NCI-H2029 (cell line): ENCODE measurements around the gene NUDT2.
"Not testable (repeated sequence)": the region's sequence is repeated elsewhere in the genome, so short reads cannot be mapped to it uniquely, and the experiment has no call there.

ENCODE experiments used
- DNase-seq: peaks from one replicate; lab custom pipeline; 2025; lab: John Stamatoyannopoulos, UW

Gene NUDT2

DNA sequence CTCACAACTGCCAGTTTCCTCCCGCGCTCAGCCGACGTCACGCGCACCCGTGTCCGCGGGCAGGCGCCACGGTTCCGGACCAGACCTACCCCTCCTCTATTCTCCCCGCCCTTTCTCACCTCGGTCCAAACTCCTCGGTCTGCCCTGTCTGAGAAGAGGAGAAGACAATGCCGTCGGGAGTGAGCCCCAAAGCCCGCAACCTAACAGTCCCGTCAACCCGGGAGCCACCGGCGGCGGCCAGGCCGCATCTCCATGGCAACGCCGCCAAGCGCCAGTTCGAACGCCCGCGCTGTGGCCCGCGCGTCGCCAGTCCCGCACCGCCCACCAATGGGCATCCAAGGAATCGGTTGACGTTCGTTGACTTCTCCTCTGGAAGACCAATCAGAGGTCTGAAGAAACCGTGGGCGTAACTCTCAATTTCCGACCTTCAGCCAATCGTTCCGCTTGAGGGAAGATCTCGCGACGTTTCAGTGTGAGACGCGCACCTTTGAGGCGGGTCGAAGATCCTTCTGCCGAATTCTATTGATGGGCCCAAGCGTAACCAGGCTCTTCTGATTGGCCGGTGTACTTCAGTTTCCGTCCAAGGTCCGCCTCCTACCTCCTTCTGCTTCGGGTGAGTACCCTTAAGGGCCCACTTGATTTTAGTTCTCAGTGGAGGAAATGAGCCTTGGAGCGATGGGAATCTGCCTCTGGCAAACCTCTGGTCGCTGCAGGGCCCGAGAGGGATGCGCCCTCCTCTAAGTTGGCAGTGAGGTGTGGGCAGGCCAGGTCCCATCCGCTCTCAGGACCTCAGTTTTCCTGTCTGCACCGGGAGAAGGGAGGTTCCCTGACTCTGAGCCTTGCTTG, at the start of gene NUDT2, which contains the start of gene KIF24:
NUDT2 (plus strand) TSS at position 583 of the 846 bp plus-strand sequence. CDS start 9,471 bp downstream, outside the sequence.
KIF24 (minus strand) TSS at position 282 of the 846 bp plus-strand sequence. CDS start 17,922 bp downstream, outside the sequence.
- peak; percentile 100 for DNase-seq

DNA sequence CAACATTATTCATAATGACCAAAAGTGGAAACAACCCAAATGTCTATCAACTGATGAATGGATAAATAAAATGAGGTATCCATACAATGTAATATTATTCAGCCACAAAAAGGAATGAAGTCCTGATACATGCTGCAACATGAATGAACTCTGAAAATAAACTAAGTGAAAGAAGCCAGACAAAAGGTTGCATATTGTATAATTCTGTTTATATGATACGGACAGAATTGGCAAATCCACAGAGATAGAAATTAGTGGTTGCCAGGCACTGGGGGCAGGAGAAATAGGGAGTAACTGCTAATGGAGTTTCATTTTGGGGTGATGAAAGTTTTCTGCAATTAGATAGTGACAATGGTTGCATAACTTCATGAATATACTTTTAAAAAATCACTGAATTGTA, 47.3 kb upstream of the NUDT2 start:
- DNase-seq, result no peak

- DNase-seq, result no peak
Measured at GRCh38 chr9:34289159-34289558, 40.2 kb upstream of the NUDT2 start.

GRCh38 chr9:34291023-34291422, 38.3 kb upstream of the NUDT2 start:
- no peak for DNase-seq

DNA sequence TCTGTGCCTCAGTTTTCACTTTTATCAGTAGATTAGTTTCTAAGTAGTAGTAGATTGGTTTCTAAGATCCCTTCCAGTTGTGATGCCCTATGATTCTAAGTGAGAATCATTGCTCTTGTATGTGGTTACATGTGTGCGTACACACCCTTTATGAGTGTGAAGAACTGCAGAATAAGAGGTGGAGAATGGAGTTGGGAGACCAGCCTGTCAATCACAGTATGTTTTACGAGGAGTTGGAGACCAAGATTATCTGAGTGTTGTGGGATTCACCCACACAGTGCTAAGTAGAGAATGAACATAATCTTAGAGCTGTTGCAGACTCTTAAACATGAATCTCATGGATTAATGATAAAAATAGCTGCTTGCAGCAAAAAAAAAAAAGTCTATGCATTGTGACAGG, 37.9 kb upstream of the NUDT2 start:
- DNase-seq, result no peak

DNA sequence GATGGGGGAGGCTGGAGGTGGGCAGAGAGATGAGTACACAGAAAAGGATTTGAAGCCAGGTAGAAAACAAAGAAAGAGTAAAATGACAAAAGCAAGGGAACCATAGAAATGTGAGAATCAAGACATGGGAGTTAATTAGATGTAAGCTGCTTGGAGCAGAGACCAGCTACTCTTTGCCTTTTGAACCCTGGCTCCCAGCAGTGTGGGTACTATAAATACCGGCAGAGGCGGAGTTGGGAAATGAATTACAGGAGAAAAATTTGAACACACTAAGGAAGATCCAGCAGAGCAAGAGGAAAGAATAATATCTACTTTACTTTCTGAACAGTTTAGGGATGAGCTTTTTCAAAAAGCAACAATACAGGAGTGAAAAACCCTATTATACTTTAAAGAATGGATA, 36.8 kb upstream of the NUDT2 start:
- no peak for DNase-seq

- DNase-seq, result not testable (repeated sequence)
Measured at GRCh38 chr9:34301064-34301463, 28.3 kb upstream of the NUDT2 start.

- not testable (repeated sequence) for DNase-seq
Measured at GRCh38 chr9:34308316-34308715, 21.1 kb upstream of the NUDT2 start.

DNA sequence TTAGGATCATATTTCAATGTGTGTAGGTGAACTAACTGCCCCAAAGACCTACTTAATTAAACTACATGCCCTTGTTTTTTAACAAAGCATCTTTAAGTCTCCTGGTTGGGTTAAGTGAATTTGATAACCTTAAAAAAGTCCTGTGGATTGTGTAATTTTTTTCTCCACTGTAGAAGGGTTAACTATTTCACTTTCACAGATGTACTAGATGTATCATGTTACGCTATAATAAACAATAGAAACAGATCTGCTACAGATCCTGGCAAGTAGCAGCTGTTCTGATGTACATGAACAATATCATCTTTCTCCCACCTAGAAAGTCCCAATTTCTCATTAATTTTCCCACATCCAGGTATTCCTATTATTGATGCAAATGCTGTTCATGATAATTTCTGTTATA, 19.2 kb upstream of the NUDT2 start:
- DNase-seq, result peak; percentile 30

- DNase-seq, result no peak
Measured at GRCh38 chr9:34311499-34312185, 17.7 kb upstream of the NUDT2 start.

- DNase-seq, result no peak
Measured at GRCh38 chr9:34317436-34317835, 11.9 kb upstream of the NUDT2 start.

- DNase-seq, result no peak
Measured at GRCh38 chr9:34318163-34318790, 11.1 kb upstream of the NUDT2 start.

DNA sequence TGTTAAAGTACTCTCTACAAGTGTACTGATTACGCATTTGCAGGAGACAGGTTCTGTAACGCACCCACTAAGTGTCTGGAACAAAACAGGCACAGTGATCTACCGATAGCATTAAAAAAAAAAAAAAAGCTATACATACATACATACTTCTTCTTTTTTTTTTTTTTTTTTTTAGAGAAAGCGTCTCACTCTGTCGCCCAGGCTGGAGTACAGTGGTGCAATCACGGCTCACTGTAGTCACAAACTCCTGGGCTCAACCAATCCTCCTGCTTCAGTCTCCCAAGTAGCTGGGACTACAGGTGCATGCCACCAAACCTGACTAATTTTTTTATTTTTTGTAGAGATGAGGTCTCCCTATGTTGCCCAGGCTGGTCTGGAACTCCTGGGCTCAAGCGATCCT, 7.9 kb upstream of the NUDT2 start:
- no peak for DNase-seq

DNA sequence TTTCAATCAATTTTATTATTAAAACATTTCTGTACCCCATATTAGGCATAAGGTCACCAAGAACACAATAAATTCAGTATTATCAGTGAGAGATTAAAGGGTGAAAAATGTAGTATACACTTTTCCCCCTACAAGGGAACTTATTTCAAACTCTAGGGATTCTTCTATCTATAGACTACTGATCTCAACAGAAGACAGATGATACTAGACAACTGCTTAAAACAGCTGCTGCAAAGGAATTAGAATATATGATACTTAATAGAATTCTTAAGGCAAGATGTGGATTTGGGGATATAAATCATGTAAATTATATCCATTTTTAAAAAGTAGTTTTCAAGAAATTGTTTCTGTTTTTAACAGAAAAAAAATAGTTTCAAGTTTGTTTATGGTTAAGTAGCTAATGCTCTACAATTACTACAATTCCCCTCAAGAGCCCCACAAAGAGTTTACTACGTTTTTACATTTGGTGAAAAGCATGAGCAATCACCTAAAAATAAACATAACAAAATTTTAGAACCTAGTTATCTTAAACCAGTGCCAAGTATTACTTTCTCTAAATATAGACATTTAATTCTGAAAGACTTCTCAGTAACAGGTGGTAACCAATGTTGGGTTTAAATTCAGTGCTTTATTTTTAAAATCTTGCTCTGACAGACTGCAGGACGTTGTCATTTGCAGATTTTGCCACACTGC, 6.3 kb upstream of the NUDT2 start:
- no peak for DNase-seq

- DNase-seq, result no peak
Measured at GRCh38 chr9:34326690-34327089, 2.7 kb upstream of the NUDT2 start.

DNA sequence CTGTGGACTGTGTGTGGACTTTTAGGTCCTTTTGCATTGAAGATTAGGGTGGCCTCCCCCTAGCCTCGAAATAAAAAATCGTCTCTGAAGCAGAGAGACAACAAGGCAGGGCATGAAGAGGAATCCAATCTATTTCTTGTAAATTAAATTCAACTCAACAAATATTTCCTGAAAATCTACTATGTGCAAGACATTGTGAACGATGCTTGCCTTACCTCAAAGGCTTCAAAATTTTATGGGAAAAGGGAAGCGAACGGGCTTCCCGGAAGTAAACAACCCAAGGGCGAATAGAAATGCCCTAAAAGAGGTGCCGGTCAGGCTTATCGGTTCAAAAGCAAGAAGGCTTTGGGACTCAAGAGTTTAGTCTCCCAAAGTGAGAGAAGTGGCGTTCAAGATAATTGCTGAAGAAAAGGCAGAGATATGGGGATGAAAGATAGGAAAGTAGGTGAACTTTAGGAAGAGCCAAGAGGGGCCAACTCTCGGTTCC, 826 bp upstream of the NUDT2 start:
- DNase-seq, result peak; percentile 50

DNA sequence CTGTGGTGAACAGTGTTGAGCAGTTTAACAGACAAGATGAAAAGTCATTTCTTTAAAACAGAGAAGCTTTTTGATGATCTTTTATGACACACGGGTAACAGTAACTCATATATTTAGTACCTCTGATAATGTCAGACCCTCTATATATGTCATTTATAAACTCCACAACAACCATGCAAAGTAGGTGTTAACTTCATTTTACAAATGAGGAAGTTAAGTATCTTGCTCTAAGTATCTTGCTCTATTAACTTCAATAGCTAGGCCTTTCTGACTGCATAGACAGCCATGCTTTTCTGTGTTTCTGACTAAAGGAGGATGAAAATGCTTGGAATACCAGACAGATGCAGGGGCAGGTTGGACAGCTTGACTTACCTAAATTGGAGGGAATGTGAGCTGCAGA, 1.8 kb downstream of the NUDT2 start:
- no peak for DNase-seq

DNA sequence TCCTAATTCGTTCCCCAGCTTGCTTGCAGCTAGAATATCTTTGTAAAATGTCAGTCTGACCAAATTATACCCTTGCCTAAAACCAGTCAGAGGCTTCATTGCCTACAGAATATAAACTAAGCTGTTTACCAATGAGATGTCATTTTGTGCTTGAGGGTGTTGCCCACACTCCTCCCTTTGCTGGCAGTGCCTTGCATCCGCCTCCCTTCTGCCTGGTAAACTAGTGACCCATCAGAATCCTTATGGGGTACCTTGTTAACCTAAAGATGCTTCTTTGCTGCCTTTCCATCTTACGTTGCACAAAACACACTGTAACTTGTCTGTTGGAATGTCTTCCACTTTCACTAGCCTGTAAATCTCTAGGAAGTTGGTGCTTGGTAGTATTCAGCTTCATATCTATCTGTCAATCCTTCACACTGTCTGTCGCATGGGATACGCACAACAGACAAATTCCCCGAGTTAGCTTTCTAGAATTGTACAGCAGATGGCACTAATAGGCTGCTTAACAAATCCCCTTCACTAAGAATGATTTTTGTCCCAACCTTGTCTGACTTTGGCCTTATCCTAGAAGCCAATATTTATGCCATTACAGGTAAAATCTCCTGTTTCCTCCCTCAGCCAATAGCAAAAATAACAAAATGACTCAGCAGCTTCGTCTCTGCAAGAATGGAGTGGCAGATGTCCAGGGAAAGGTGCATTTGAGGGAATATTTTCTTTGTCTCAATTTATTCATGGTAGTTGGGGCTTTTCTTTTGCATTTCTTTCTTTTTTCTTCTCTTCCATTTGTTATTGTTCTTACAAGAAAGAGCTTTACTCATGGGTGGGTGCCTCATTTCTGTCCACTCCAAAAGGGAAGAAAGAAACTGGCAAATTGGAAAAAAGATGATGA, 3.0 kb downstream of the NUDT2 start:
- DNase-seq, result peak; percentile 44

DNA sequence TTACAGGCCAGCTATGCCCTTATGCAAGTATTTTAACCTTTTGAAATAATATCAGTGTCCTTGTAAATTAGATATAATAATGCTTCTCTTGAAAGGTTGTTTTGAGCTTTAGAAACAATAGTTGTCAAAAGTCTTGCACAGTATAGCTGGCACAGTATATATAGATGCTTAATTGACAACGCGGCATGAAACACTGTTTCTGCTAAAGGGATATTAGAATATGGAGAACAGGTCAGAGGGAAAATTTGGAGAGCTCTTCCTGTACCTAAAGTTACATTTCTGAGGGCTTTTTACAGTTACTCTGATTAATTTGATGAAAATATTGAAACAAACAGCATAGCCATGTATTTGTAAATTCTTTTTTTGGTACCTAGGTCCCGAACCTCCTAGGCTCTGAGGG, 4.5 kb downstream of the NUDT2 start:
- no peak for DNase-seq

DNA sequence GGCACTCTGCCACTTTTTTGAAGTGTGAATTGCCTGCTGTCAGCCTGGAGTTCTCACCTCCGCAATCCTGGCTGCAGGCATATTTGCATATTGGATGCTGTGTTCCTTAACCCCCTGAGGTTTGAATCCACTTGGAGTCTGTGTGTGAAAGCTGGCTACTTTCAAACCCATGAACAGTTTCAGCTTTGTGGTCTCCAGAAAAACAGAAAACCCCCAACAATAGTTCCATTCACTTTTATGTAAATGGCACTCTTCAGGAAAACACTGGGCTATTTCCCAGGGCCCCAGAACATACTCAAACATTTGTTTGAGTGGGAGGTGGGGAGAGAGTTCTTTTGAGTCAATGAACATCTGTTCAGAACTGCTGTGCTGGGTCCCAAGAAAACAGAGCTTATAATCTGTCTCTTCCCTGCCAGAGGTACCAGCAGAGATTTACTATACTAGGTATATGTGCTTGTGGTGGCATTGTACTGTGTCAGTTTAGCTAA, 5.0 kb downstream of the NUDT2 start:
- no peak for DNase-seq

GRCh38 chr9:34334916-34335315, 5.5 kb downstream of the NUDT2 start:
- no peak for DNase-seq
